Measurements from ENCODE around the gene DUSP11.
"Not testable (repeated sequence)": the region's sequence is repeated elsewhere in the genome, so short reads cannot be mapped to it uniquely, and the experiment has no call there.

The DUSP11 gene

GRCh38 chr2:73779467-73780236, at the start of gene DUSP11:
Gene DUSP11 (minus strand): TSS chr2:73780103. CDS start chr2:73779974, 129 bp downstream.
- DNase-seq: peak; percentile 93

GRCh38 chr2:73828818-73829570, 49.1 kb upstream of the DUSP11 start, which contains the start of gene STAMBP:
Gene STAMBP (plus strand): TSS chr2:73828961. CDS start chr2:73830857, 1,896 bp downstream.
- peak; percentile 96 for DNase-seq

GRCh38 chr2:73828389-73828817, 48.5 kb upstream of the DUSP11 start:
- DNase-seq: no peak

GRCh38 chr2:73827660-73828388, 47.9 kb upstream of the DUSP11 start:
- no peak for DNase-seq

- peak; percentile 15 for DNase-seq
Observed at GRCh38 chr2:73827018-73827417, 47.1 kb upstream of the DUSP11 start.

GRCh38 chr2:73825408-73825807, 45.5 kb upstream of the DUSP11 start:
- no peak for DNase-seq

- peak; percentile 82 for DNase-seq
Observed at GRCh38 chr2:73823916-73824523, 44.1 kb upstream of the DUSP11 start.

- no peak for DNase-seq
Observed at GRCh38 chr2:73823416-73823815, 43.5 kb upstream of the DUSP11 start.

- DNase-seq: no peak
Observed at GRCh38 chr2:73822991-73823390, 43.1 kb upstream of the DUSP11 start.

- no peak for DNase-seq
Observed at GRCh38 chr2:73822276-73822675, 42.4 kb upstream of the DUSP11 start.

GRCh38 chr2:73821669-73822068, 41.8 kb upstream of the DUSP11 start:
- DNase-seq: no peak

- no peak for DNase-seq
Observed at GRCh38 chr2:73821227-73821626, 41.3 kb upstream of the DUSP11 start.

- DNase-seq: no peak
Observed at GRCh38 chr2:73818296-73818695, 38.4 kb upstream of the DUSP11 start.

- no peak for DNase-seq
Observed at GRCh38 chr2:73812635-73813034, 32.7 kb upstream of the DUSP11 start.

- DNase-seq: no peak
Observed at GRCh38 chr2:73811878-73812277, 32.0 kb upstream of the DUSP11 start.

GRCh38 chr2:73783883-73784282, 4.0 kb upstream of the DUSP11 start, which contains the start of gene C2orf78:
Gene C2orf78 (plus strand): TSS chr2:73784183. CDS start chr2:73784310, 127 bp downstream.
- not testable (repeated sequence) for DNase-seq

GRCh38 chr2:73783402-73783801, 3.5 kb upstream of the DUSP11 start:
- DNase-seq: not testable (repeated sequence)

GRCh38 chr2:73780237-73780582, 307 bp upstream of the DUSP11 start:
- no peak for DNase-seq

GRCh38 chr2:73778867-73779466, 936 bp downstream of the DUSP11 start:
- not testable (repeated sequence) for DNase-seq

GRCh38 chr2:73776869-73777519, 2.9 kb downstream of the DUSP11 start:
- no peak for DNase-seq

- no peak for DNase-seq
Observed at GRCh38 chr2:73776381-73776780, 3.5 kb downstream of the DUSP11 start.

GRCh38 chr2:73772819-73773218, 7.1 kb downstream of the DUSP11 start:
- DNase-seq: no peak
